ENCODE results near the gene SUGCT.
"Not testable (repeated sequence)": the region's sequence is repeated elsewhere in the genome, so short reads cannot be mapped to it uniquely, and the experiment has no call there.

SUGCT gene

GRCh38 chr7:40167291-40167690, 32.5 kb downstream of the SUGCT start:
- no peak for TF ChIP-seq EZH2phosphoT487 (IDR thresholded peaks at IDR 0.05; ENCODE audit: borderline replicate concordance)
- no peak for TF ChIP-seq CTCF (conservative IDR thresholded peaks at IDR 0.05; ENCODE audit: low read length)
- H3K9me2 ChIP-seq (replicated peaks; ENCODE audit: low read depth, low read length) = no peaks in the 10 kb centered on the region

GRCh38 chr7:40168266-40168665, 33.5 kb downstream of the SUGCT start:
- H3K9me3 ChIP-seq (ENCODE audit: insufficient read depth, low read depth, low read length); H3K79me2 ChIP-seq (ENCODE audit: insufficient read depth, low read length); H3K9ac ChIP-seq (ENCODE audit: low read depth, low read length, poor library complexity, severe bottlenecking); H3K4me3 ChIP-seq (ENCODE audit: low read length, poor library complexity, severe bottlenecking); H3K27me3 ChIP-seq (ENCODE audit: insufficient read depth, low read length, poor library complexity, severe bottlenecking); H3K36me3 ChIP-seq (ENCODE audit: insufficient read depth, low read length); H3K4me2 ChIP-seq (ENCODE audit: low read depth, low read length, poor library complexity, severe bottlenecking); H4K20me1 ChIP-seq (ENCODE audit: insufficient read depth, low read length, poor library complexity, severe bottlenecking); H3K4me1 ChIP-seq (ENCODE audit: insufficient read depth, low read length, poor library complexity, severe bottlenecking); H2AFZ ChIP-seq (ENCODE audit: low read length); H3F3A ChIP-seq (ENCODE audit: low read depth); H3K9me2 ChIP-seq (replicated peaks; ENCODE audit: low read depth, low read length): not testable (repeated sequence)

More at GRCh38 chr7:40167291-40167690, 32.5 kb downstream of the SUGCT start:
- H3K4me3 ChIP-seq (ENCODE audit: low read length, poor library complexity, severe bottlenecking) = no peak overlapping the region
- no peaks in the 10 kb centered on the region for H3K36me3 ChIP-seq (ENCODE audit: insufficient read depth, low read length)
- no peaks in the 10 kb centered on the region for H3K27me3 ChIP-seq (ENCODE audit: insufficient read depth, low read length, poor library complexity, severe bottlenecking)
- no peak overlapping the region for H3K9ac ChIP-seq (ENCODE audit: low read depth, low read length, poor library complexity, severe bottlenecking)
- no peaks in the 10 kb centered on the region; the same call in 1 of the 2 replicates for H3K9me3 ChIP-seq (ENCODE audit: insufficient read depth, low read depth, low read length)
- H3K4me1 ChIP-seq (ENCODE audit: insufficient read depth, low read length, poor library complexity, severe bottlenecking) = no peaks in the 10 kb centered on the region
- H3F3A ChIP-seq (ENCODE audit: low read depth) = no peaks in the 10 kb centered on the region
- H4K20me1 ChIP-seq (ENCODE audit: insufficient read depth, low read length, poor library complexity, severe bottlenecking) = no peaks in the 10 kb centered on the region
- H2AFZ ChIP-seq (ENCODE audit: low read length) = no peak overlapping the region
- no peaks in the 10 kb centered on the region for H3K79me2 ChIP-seq (ENCODE audit: insufficient read depth, low read length)
- no peak overlapping the region for H3K4me2 ChIP-seq (ENCODE audit: low read depth, low read length, poor library complexity, severe bottlenecking)

- H4K20me1 ChIP-seq (ENCODE audit: insufficient read depth, low read length, poor library complexity, severe bottlenecking); H3K4me1 ChIP-seq (ENCODE audit: insufficient read depth, low read length, poor library complexity, severe bottlenecking); H3K4me3 ChIP-seq (ENCODE audit: low read length, poor library complexity, severe bottlenecking); H3K36me3 ChIP-seq (ENCODE audit: insufficient read depth, low read length); H3K9me2 ChIP-seq (replicated peaks; ENCODE audit: low read depth, low read length); H3K9me3 ChIP-seq (ENCODE audit: insufficient read depth, low read depth, low read length); H3K4me2 ChIP-seq (ENCODE audit: low read depth, low read length, poor library complexity, severe bottlenecking); H2AFZ ChIP-seq (ENCODE audit: low read length); H3K79me2 ChIP-seq (ENCODE audit: insufficient read depth, low read length); H3K9ac ChIP-seq (ENCODE audit: low read depth, low read length, poor library complexity, severe bottlenecking); H3K27me3 ChIP-seq (ENCODE audit: insufficient read depth, low read length, poor library complexity, severe bottlenecking); H3F3A ChIP-seq (ENCODE audit: low read depth): not testable (repeated sequence)
Measured at GRCh38 chr7:40173121-40173520, 38.3 kb downstream of the SUGCT start.

GRCh38 chr7:40175256-40175655, 40.5 kb downstream of the SUGCT start:
- not testable (repeated sequence) for H2AFZ ChIP-seq (ENCODE audit: low read length); H3K9ac ChIP-seq (ENCODE audit: low read depth, low read length, poor library complexity, severe bottlenecking); H3K4me1 ChIP-seq (ENCODE audit: insufficient read depth, low read length, poor library complexity, severe bottlenecking); H3K36me3 ChIP-seq (ENCODE audit: insufficient read depth, low read length); H3K9me3 ChIP-seq (ENCODE audit: insufficient read depth, low read depth, low read length); H3K79me2 ChIP-seq (ENCODE audit: insufficient read depth, low read length); H4K20me1 ChIP-seq (ENCODE audit: insufficient read depth, low read length, poor library complexity, severe bottlenecking); H3K9me2 ChIP-seq (replicated peaks; ENCODE audit: low read depth, low read length); H3F3A ChIP-seq (ENCODE audit: low read depth); H3K4me2 ChIP-seq (ENCODE audit: low read depth, low read length, poor library complexity, severe bottlenecking); H3K4me3 ChIP-seq (ENCODE audit: low read length, poor library complexity, severe bottlenecking); H3K27me3 ChIP-seq (ENCODE audit: insufficient read depth, low read length, poor library complexity, severe bottlenecking)
